ENCODE data around the gene LCN9.
"Not testable (repeated sequence)": the region's sequence is repeated elsewhere in the genome, so short reads cannot be mapped to it uniquely, and the experiment has no call there.

The LCN9 gene, protein sequence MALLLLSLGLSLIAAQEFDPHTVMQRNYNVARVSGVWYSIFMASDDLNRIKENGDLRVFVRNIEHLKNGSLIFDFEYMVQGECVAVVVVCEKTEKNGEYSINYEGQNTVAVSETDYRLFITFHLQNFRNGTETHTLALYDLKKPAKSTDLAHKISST

GRCh38 chr9:135662758-135663450, at the start of gene LCN9:
TSS of gene LCN9 (plus strand) at chr9:135663309. CDS start at chr9:135663322, 13 bp downstream.
- no peak for DNase-seq

DNA sequence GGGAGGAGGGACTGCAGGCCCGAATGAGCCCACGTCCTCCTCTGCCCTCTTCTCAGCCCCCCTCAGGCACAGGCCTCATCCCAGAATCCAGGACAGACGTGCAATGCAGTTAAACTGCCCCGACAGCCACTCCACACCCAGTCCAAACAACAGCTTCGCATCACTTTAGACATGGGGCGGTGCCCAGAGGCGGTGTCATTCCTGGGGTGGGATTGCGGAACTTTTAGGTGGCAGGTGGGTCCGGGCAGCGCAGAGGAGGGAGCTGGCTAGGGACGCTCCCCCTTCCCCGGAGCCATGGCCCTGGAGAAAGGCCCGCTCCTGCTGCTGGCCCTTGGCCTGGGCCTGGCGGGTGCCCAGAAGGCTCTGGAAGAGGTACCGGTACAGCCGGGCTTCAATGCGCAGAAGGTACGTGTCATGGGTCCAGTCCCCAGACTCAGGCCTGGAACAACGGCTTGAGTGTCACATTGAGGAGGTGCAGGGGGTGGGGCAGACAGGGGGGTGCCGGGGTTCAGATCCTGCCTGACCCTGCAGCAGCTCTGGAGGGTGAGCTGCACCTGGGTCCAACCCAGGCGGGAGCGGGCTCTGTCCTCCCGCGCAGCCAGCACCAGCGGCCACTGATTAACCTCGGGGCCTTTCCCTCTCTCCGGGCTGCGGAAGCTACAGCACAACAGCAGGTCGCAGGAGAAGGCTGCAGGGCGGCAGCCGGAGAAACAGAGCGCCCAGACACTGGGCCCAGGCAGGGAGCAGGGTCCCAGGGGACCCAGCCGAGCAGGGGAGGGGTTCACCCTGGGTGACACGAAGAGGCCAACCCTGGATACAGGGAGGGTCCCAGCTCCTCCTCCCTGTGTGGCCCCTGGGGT, 48.9 kb upstream of the LCN9 start:
- no peak for DNase-seq

- no peak for DNase-seq
Observed at GRCh38 chr9:135614821-135615665, 48.1 kb upstream of the LCN9 start.

- DNase-seq, result no peak
Observed at GRCh38 chr9:135615666-135616618, 47.2 kb upstream of the LCN9 start.

- no peak for DNase-seq
Observed at GRCh38 chr9:135616619-135617537, 46.2 kb upstream of the LCN9 start.

- DNase-seq, result no peak
Observed at GRCh38 chr9:135617538-135617900, 45.6 kb upstream of the LCN9 start.

- DNase-seq, result no peak
Observed at GRCh38 chr9:135617991-135618411, 45.1 kb upstream of the LCN9 start.

DNA sequence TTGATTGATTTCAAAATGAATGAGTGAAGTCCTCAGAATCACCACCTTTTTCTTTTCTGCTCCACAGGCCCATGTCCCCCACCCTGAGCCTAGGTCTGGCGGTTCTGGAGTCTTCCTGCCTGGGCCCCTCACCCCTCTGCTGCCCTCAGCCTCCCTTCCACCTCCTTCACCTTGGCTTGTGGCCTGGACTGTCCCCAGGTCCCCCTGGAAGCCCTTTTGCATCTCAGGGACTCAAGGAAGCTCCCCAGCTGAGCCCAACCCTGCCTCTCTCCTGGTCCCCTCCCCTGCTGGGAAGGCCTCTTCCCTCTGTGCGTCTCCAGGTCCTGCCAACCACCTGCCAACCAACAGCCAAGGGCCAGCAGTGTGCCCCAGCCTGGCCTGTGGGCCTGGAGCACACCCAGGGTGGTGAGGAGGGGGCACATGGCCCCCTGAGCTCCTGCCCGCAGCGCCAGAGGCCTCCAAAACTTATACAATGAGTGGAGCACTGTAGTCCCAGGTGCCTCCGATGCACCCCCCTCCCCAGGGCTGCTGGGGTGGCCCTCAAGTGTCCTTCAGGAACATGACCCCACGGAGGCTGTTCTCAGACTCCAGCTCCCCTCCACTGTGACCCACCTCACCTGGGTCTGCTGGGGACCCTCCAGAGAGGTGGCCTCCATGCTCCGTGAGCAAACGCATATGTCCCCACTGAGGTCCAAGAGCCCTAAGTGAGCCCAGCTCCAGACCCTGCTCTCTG, 44.1 kb upstream of the LCN9 start:
- no peak for DNase-seq

DNA sequence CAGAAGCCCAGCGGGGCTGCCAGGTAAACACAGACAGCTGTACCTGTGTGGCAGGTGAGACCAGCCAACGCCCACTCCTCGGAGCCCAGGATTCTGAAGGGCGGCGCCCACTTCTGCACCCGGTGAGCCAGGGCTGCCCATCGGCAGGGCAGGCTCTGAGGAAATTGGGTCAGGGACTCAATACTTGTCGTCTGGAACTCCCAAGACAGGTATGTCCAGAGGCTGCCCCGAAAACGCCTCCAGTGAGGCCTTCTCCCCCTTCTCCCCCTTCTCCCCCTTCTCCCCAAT, 43.6 kb upstream of the LCN9 start:
- no peak for DNase-seq

GRCh38 chr9:135620558-135620957, 42.6 kb upstream of the LCN9 start:
- no peak for DNase-seq

DNA sequence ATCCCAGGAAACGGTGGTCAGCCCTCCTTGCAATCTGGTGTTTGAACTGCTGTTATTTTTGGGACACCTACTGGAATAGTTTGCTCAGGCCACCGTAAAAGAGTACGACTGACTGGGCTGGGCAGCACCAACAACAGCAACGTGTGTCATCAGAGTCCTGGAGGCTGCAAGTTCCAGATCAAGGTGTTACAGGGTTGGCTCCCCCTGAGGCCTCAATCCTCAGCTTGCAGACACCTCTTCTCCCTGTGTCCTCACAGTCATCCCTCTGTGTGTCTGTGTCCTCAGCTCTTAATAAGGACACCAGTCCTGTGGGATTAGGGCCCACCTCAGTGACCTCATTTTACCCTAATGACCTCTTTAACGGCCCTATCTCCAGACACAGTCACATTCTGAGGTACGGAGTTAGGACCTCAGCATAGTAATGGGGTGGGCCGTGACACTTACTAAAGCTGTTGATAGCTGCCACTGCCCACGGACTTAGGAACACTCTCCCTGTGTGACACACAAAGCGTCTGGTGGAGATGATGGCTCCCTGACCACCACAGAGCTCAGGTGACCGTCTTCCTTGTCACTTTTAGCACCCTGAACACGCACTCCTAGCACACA, 40.6 kb upstream of the LCN9 start:
- no peak for DNase-seq

DNA sequence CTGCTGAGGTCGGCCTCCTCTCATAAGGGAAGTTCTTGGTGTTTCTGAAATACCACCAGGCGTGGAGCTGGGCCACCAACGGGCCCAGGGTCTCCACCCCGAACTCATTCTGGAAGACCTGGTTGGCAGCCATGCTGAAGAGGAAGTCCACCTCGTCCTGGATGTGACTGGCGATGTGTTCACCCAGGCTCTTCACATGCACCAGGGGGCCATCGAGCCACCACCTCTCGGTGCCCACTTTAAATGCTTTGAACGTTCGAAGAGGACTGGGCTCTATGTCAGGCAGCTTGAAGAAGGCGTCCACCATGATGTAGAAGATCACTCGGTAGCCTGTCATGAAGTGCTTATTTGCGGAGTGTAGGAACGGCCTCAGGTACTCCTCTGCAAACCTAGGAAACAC, 38.8 kb upstream of the LCN9 start:
- DNase-seq, result no peak

GRCh38 chr9:135632841-135633240, 30.3 kb upstream of the LCN9 start:
- no peak for DNase-seq

- DNase-seq, result not testable (repeated sequence)
Observed at GRCh38 chr9:135636930-135637530, 26.1 kb upstream of the LCN9 start.

- DNase-seq, result no peak
Observed at GRCh38 chr9:135639196-135639595, 23.9 kb upstream of the LCN9 start, which contains the start of gene GLT6D1. TSS of gene GLT6D1 (minus strand) at chr9:135639540. CDS start at chr9:135639187, 353 bp downstream.

- no peak for DNase-seq
Observed at GRCh38 chr9:135641047-135641446, 22.1 kb upstream of the LCN9 start.

DNA sequence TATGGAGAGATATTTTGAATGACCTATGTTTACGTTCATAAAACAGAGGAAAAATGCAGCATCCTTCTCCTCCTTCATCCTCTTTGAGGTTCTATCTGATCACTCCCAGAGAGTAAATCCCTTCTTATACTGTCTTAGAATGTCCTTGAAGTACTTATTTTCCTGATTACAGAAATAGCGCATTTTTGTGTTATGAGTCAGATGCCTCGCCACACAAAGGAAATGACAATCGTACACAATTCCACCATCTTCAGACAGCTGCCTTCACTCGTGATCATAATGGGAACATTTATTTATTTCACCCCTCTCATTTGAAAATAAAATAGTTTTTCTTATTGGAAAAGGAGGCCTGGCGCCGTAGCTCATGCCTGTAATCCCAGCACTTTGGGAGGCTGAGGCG, 21.4 kb upstream of the LCN9 start:
- DNase-seq, result no peak

GRCh38 chr9:135644631-135645218, 18.4 kb upstream of the LCN9 start:
- DNase-seq, result no peak

GRCh38 chr9:135647884-135648283, 15.2 kb upstream of the LCN9 start:
- DNase-seq, result no peak

Measured in NK-92 treated with Interleukin-12 subunit alpha and Interleukin-12 subunit beta, amount 100 ng/mL, for 24 hours (cell line).